Suprapubic skin (tissue), 4 donors: ENCODE measurements around the gene PUS7. TPM values are rescaled to one million over a fixed set of nuclear protein-coding genes. Genes with fewer than 3 reads are reported as not detected.

Source experiments
- DNase-seq, 2 donors: peaks; one replicate each; pipeline ENCODE4 v3.0.0-alpha.2; 2019; ENCODE audit warnings: low spot score in 2 of 2
- H3K27ac ChIP-seq: fragments of 200-600 bp; sonication (generic); one replicate; pipeline ENCODE4 v1.5.1; 2019
- H3K27me3 ChIP-seq: fragments of 200-600 bp; sonication (generic); one replicate; pipeline ENCODE4 v1.5.1; 2019
- H3K36me3 ChIP-seq: fragments of 200-600 bp; sonication (generic); one replicate; pipeline ENCODE4 v1.5.1; 2019
- H3K4me1 ChIP-seq: fragments of 200-600 bp; sonication (generic); one replicate; pipeline ENCODE4 v1.5.1; 2019
- H3K4me3 ChIP-seq: fragments of 200-600 bp; sonication (generic); one replicate; pipeline ENCODE4 v1.5.1; 2019; ENCODE audit warnings: mild to moderate bottlenecking
- H3K9me3 ChIP-seq: fragments of 200-600 bp; sonication (generic); one replicate; pipeline ENCODE4 v1.5.1; 2019
- CTCF ChIP-seq, 2 donors: fragments of 200-600 bp in 1 of 2; fragments of 450-650 bp in 1 of 2; sonication (generic) in 1 of 2; IDR thresholded peaks; one replicate each; pipeline ENCODE4 v1.5.1; 2016 to 2019; ENCODE audit warnings: antibody characterized with exemption in 2 of 2, mild to moderate bottlenecking in 1 of 2, moderate library complexity in 1 of 2
- EP300 ChIP-seq: sonication (generic); formaldehyde crosslinking; IDR thresholded peaks from one replicate; pipeline ENCODE4 v1.6.1; 2017; ENCODE audit warnings: antibody characterized with exemption
- POLR2A ChIP-seq, 2 donors: fragments of 450-650 bp; IDR thresholded peaks; one replicate each; pipeline ENCODE4 v1.6.1; 2017; ENCODE audit warnings: antibody characterized with exemption in 2 of 2, mild to moderate bottlenecking in 2 of 2, moderate library complexity in 2 of 2
- POLR2AphosphoS5 ChIP-seq, 3 donors: sonication (generic); formaldehyde crosslinking; IDR thresholded peaks; one replicate each; pipeline ENCODE4 v1.6.1; 2017; ENCODE audit warnings: antibody characterized with exemption in 3 of 3
- WGBS: methylation state at CpG from one replicate; pipeline ENCODE4 v1.1.5; 2018; 5-methylcytosine and 5-hydroxymethylcytosine counted together
- total RNA-seq, 4 donors: library from RNA; depleted of rRNA; stranded (reverse); fragments of >200 nt; gene quantifications; one replicate each; pipeline ENCODE4 v1.1.0, GENCODE V29; 2016

The PUS7 gene
- total RNA-seq, 4 donors from 2014 or later, result 17.0 to 22.1 (median 19.6) TPM

DNA sequence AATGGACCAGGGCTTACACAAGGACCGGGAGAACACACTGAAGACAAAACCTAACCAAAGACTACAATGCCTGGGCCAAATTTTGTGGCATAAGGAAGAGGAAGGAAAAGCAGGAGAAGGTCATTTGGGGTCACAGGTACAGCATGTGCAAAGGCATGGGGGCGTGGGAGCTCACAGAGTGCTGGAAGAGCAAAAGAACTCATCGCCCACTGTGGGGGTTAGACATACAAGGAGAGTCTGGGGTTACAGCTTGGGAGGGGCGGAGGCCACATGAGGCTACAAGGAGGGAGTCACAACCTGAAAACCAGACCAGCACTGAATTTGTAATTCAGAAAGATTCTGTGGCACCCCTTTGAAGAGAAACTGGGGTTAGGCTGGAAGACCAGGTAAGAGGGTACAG is 9.7 kb downstream of the PUS7 start:
- Histone ChIP-seq H3K27ac (no peak overlapping the region), H3K9me3 (no peaks in the 10 kb centered on the region), H3K27me3 (no peaks in the 10 kb centered on the region), H3K36me3 (peaks cover 10% of the 10 kb centered on the region), H3K4me3 (no peak overlapping the region), H3K4me1 (no peaks in the 10 kb centered on the region)
- DNase-seq, result no peak
- TF ChIP-seq POLR2A (IDR thresholded peaks at IDR 0.05) (no peak), CTCF (IDR thresholded peaks at IDR 0.05) (no peak), POLR2AphosphoS5 (IDR thresholded peaks at IDR 0.05) (no peak), EP300 (no peak)
- WGBS, result 89% methylated on average over 4 of the region's 4 CpGs

- H3K36me3 ChIP-seq, result peaks cover 58% of the 10 kb centered on the region
- H3K27ac ChIP-seq, result no peak overlapping the region
- 91% methylated on average over 9 of the region's 9 CpGs for WGBS
- H3K9me3 ChIP-seq, result no peaks in the 10 kb centered on the region
- no peak overlapping the region for H3K4me3 ChIP-seq
- DNase-seq, result no peak
- H3K27me3 ChIP-seq, result no peaks in the 10 kb centered on the region
- TF ChIP-seq CTCF (IDR thresholded peaks at IDR 0.05), result no peak
- H3K4me1 ChIP-seq, result no peaks in the 10 kb centered on the region
These were observed 19.9 kb downstream of the PUS7 start for GRCh38 chr7:105502173-105502572.

DNA sequence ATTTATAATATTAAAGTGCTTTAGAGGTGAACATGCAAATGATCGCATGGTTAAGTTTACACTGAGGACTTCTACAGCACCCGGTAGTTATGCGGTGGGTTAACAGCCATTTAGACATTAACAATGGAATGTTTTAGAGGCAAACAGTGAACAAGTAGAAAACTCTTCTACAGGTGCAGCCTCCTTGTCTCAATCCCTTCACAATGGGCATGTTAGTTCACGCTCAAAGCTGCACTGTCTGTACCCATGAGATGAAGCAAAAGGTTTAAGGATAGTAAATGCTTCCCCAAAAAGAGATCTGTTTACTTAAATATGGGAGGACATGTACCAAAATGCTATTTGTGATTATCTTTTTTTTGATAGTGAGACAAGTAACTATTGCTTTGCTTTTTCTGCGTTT is 25.1 kb downstream of the PUS7 start:
- no peak overlapping the region for H3K4me3 ChIP-seq
- WGBS, result 82% methylated on average over 5 of the region's 5 CpGs
- H3K4me1 ChIP-seq, result no peaks in the 10 kb centered on the region
- H3K27me3 ChIP-seq, result no peaks in the 10 kb centered on the region
- no peak for DNase-seq
- peaks cover 32% of the 10 kb centered on the region for H3K36me3 ChIP-seq
- no peaks in the 10 kb centered on the region for H3K9me3 ChIP-seq
- no peak for TF ChIP-seq POLR2AphosphoS5 (IDR thresholded peaks at IDR 0.05)
- TF ChIP-seq CTCF (IDR thresholded peaks at IDR 0.05), result no peak
- no peak for TF ChIP-seq POLR2A (IDR thresholded peaks at IDR 0.05)
- TF ChIP-seq EP300, result no peak
- no peak overlapping the region for H3K27ac ChIP-seq

GRCh38 chr7:105496521-105496920 is 25.6 kb downstream of the PUS7 start:
- TF ChIP-seq POLR2A (IDR thresholded peaks at IDR 0.05) (no peak), CTCF (IDR thresholded peaks at IDR 0.05) (no peak), POLR2AphosphoS5 (IDR thresholded peaks at IDR 0.05) (no peak), EP300 (no peak)
- H3K27me3 ChIP-seq, result no peaks in the 10 kb centered on the region
- peaks cover 27% of the 10 kb centered on the region for H3K36me3 ChIP-seq
- H3K9me3 ChIP-seq, result no peaks in the 10 kb centered on the region
- H3K4me1 ChIP-seq, result no peaks in the 10 kb centered on the region
- no peak overlapping the region for H3K27ac ChIP-seq
- 72% methylated on average over 2 of the region's 2 CpGs for WGBS
- DNase-seq, result no peak
- H3K4me3 ChIP-seq, result no peak overlapping the region

DNA sequence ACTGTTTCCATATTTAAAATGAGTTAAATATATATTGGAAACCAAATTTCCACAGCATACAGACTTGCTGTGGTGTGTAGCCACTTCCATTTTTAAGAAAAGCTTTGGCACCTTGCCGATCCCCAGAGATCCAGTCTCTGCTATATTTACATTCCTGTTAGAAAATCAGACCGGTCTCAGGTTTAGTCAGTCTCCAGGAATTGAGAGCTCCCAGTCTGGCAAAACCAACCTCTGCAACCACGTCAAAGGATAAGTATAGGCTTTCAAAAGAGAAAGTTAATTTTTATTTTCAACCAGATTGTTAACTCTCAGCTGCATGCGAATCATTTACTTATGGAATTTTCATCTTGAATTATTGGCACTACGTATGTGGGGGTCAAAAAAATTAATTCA is 28.2 kb downstream of the PUS7 start:
- no peaks in the 10 kb centered on the region for H3K4me1 ChIP-seq
- peaks cover 7% of the 10 kb centered on the region for H3K36me3 ChIP-seq
- H3K27ac ChIP-seq, result no peak overlapping the region
- 88% methylated on average over 5 of the region's 5 CpGs for WGBS
- no peaks in the 10 kb centered on the region for H3K9me3 ChIP-seq
- TF ChIP-seq CTCF (IDR thresholded peaks at IDR 0.05) (no peak), POLR2A (IDR thresholded peaks at IDR 0.05) (no peak), EP300 (no peak), POLR2AphosphoS5 (IDR thresholded peaks at IDR 0.05) (no peak)
- no peak for DNase-seq
- H3K4me3 ChIP-seq, result no peak overlapping the region
- H3K27me3 ChIP-seq, result no peaks in the 10 kb centered on the region
